Loucy (cell line): Measurements from ENCODE around the gene CACNA2D3.

Experiments used
- H2AFZ ChIP-seq: fragments of 200-600 bp; sonication (generic); 2 replicates; pipeline ENCODE4 v1.6.0; 2016; ENCODE audit warnings: antibody characterized with exemption, mild to moderate bottlenecking, low read length, moderate library complexity
- H3F3A ChIP-seq: fragments of 200-600 bp; 2 replicates; pipeline ENCODE4 v1.6.0; 2016; ENCODE audit warnings: antibody characterized with exemption, low read depth, mild to moderate bottlenecking
- H3K27me3 ChIP-seq: fragments of 200-600 bp; sonication (generic); 2 replicates; pipeline ENCODE4 v1.6.1; 2014; ENCODE audit warnings: low read length, mild to moderate bottlenecking; ENCODE audit not compliant: insufficient read depth, poor library complexity, severe bottlenecking
- H3K36me3 ChIP-seq: fragments of 200-600 bp; sonication (generic); 2 replicates; pipeline ENCODE4 v1.6.1; 2016; ENCODE audit warnings: low read length; ENCODE audit not compliant: insufficient read depth
- H3K4me1 ChIP-seq: fragments of 200-600 bp; sonication (generic); 2 replicates; pipeline ENCODE4 v1.5.1; 2014; ENCODE audit warnings: low read length, mild to moderate bottlenecking; ENCODE audit not compliant: insufficient read depth, poor library complexity, severe bottlenecking
- H3K4me2 ChIP-seq: fragments of 200-600 bp; sonication (generic); 2 replicates; pipeline ENCODE4 v1.6.0; 2014; ENCODE audit warnings: antibody characterized with exemption, low read length, low read depth, mild to moderate bottlenecking; ENCODE audit not compliant: poor library complexity, severe bottlenecking
- H3K4me3 ChIP-seq: fragments of 200-600 bp; sonication (generic); 2 replicates; pipeline ENCODE4 v1.5.1; 2014; ENCODE audit warnings: low read length, mild to moderate bottlenecking, mixed read lengths; ENCODE audit not compliant: poor library complexity, severe bottlenecking
- H3K79me2 ChIP-seq: fragments of 200-600 bp; sonication (generic); 2 replicates; pipeline ENCODE4 v1.6.1; 2014; ENCODE audit warnings: low read length; ENCODE audit not compliant: insufficient read depth
- H3K9ac ChIP-seq: fragments of 200-600 bp; sonication (generic); 2 replicates; pipeline ENCODE4 v1.6.0; 2014; ENCODE audit warnings: mild to moderate bottlenecking, low read depth, low read length, moderate library complexity; ENCODE audit not compliant: poor library complexity, severe bottlenecking
- H3K9me2 ChIP-seq: fragments of 200-600 bp; sonication (generic); replicated peaks from 2 replicates; pipeline ENCODE4 v1.6.1; 2016; ENCODE audit warnings: low read depth, low read length, mixed read lengths
- H3K9me3 ChIP-seq: fragments of 200-600 bp; sonication (generic); 2 replicates; pipeline ENCODE4 v1.6.1; 2014; ENCODE audit warnings: mild to moderate bottlenecking, antibody characterized with exemption, low read length, low read depth; ENCODE audit not compliant: insufficient read depth
- H4K20me1 ChIP-seq: fragments of 200-600 bp; sonication (generic); 2 replicates; pipeline ENCODE4 v1.6.0; 2014; ENCODE audit warnings: antibody characterized with exemption, low read length, mild to moderate bottlenecking; ENCODE audit not compliant: insufficient read depth, poor library complexity, severe bottlenecking
- EZH2phosphoT487 ChIP-seq: fragments of 200-600 bp; IDR thresholded peaks from 2 replicates; pipeline ENCODE4 v1.6.1; 2018; ENCODE audit warnings: antibody characterized with exemption, mild to moderate bottlenecking, moderate library complexity, borderline replicate concordance
- TF ChIP-seq, protein P1 (sequence below): fragments of 200-600 bp; sonication (generic); conservative IDR thresholded peaks from 2 replicates; pipeline ENCODE4 v1.5.1; 2014; ENCODE audit warnings: mild to moderate bottlenecking, antibody characterized with exemption, low read length

The CACNA2D3 gene

DNA sequence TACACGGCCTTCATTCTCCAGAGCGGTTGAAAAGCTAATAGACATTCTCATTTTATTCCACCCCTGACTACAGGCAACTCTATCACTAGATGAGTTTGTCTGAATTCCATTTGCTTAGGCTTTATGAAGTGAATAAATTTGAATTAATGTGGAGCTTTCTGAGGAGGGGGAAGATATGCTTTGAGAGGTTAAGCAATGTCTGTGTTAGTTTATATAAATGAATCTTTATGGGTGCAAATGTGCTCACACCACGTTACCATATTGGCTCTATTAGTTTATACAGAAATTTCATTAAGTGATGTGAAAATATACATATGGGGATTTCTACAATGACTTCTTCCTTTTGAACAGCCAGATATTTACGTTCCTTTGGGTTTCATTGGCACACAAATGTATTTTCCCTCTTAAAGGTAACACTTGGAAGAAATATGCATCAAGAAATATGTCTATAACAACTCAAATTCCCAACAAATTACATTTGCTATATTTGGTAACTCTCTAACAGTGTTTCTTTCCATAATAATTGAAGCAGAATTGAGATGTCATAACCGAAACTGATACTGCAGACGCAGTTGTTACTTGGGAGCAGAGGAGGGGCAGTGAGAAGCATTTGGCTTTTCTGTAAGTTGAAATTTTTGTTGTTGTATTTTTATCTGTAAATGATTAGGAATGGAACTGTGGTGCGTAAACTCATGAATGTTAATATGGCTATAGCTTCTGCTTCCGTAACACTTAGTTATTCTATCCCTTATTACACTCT, 359.4 kb downstream of the CACNA2D3 start:
- no peak for TF ChIP-seq EZH2phosphoT487
- TF ChIP-seq, protein P1, sequence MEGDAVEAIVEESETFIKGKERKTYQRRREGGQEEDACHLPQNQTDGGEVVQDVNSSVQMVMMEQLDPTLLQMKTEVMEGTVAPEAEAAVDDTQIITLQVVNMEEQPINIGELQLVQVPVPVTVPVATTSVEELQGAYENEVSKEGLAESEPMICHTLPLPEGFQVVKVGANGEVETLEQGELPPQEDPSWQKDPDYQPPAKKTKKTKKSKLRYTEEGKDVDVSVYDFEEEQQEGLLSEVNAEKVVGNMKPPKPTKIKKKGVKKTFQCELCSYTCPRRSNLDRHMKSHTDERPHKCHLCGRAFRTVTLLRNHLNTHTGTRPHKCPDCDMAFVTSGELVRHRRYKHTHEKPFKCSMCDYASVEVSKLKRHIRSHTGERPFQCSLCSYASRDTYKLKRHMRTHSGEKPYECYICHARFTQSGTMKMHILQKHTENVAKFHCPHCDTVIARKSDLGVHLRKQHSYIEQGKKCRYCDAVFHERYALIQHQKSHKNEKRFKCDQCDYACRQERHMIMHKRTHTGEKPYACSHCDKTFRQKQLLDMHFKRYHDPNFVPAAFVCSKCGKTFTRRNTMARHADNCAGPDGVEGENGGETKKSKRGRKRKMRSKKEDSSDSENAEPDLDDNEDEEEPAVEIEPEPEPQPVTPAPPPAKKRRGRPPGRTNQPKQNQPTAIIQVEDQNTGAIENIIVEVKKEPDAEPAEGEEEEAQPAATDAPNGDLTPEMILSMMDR, result no peak
- no peaks in the 10 kb centered on the region for H3F3A ChIP-seq
- no peak overlapping the region for H3K4me3 ChIP-seq
- H3K4me2 ChIP-seq, result no peak overlapping the region
- H3K9me3 ChIP-seq, result no peaks in the 10 kb centered on the region
- H4K20me1 ChIP-seq, result no peaks in the 10 kb centered on the region
- H3K27me3 ChIP-seq, result no peaks in the 10 kb centered on the region
- H3K9me2 ChIP-seq, result no peaks in the 10 kb centered on the region
- H3K9ac ChIP-seq, result no peak overlapping the region
- no peaks in the 10 kb centered on the region for H3K79me2 ChIP-seq
- H3K36me3 ChIP-seq, result no peaks in the 10 kb centered on the region
- H2AFZ ChIP-seq, result no peak overlapping the region
- no peaks in the 10 kb centered on the region for H3K4me1 ChIP-seq

DNA sequence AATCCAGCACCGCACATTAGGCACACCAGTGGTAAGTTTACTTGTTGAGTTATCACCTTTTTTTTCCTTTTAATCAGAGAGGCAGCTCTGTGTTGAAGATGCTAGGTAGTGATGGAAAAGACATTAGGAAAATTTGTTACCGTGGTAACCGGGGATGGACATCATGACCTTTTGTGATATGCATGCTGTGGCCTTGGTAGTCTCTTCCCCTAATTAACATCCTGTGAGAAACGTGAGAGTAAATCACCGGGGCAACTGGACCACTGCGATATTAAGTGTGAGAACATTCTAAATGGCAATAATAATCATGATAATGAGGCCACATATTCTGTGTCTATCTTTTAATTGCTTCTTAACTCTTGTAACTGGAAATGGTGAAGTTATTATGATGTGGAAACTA, 362.0 kb downstream of the CACNA2D3 start:
- Histone ChIP-seq H3K9me2 (no peaks in the 10 kb centered on the region), H3K36me3 (no peaks in the 10 kb centered on the region), H3K4me2 (no peak overlapping the region), H3K9me3 (no peaks in the 10 kb centered on the region), H3K4me1 (no peaks in the 10 kb centered on the region), H4K20me1 (no peaks in the 10 kb centered on the region), H3K27me3 (no peaks in the 10 kb centered on the region), H2AFZ (no peak overlapping the region), H3K4me3 (no peak overlapping the region), H3K9ac (no peak overlapping the region), H3K79me2 (no peaks in the 10 kb centered on the region), H3F3A (no peaks in the 10 kb centered on the region)
- no peak for TF ChIP-seq EZH2phosphoT487
- TF ChIP-seq, protein P1, result no peak

DNA sequence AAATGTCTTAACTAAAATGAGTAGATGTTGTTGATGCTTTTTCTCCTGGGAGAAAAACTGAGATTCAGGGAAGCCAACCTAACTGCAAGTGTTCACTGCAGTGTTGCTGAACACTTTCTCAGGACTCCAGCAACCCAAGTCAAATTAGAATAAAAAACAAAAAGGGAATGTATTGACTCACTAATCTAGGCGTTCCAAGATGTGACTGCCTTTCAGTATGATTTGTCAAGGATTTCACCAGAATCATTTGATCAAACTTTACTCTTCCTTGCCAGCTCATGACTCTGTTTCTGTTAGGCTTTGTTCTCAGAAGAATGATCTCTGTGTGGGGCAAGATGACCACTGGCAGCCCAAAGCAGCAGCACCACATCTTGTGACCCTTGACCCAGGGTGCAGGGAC, 364.0 kb downstream of the CACNA2D3 start:
- Histone ChIP-seq H3K4me2 (no peak overlapping the region), H3K36me3 (no peaks in the 10 kb centered on the region), H2AFZ (no peak overlapping the region), H3K79me2 (no peaks in the 10 kb centered on the region), H3K27me3 (no peaks in the 10 kb centered on the region), H4K20me1 (no peaks in the 10 kb centered on the region), H3K9me2 (no peaks in the 10 kb centered on the region), H3F3A (no peaks in the 10 kb centered on the region), H3K9ac (no peak overlapping the region), H3K9me3 (no peaks in the 10 kb centered on the region), H3K4me1 (no peaks in the 10 kb centered on the region), H3K4me3 (no peak overlapping the region)
- TF ChIP-seq EZH2phosphoT487, result no peak
- TF ChIP-seq, protein P1, result no peak
